Activated CD4-positive, alpha-beta memory T cell treated with anti-CD3 and anti-CD28 coated beads for 36 hours (primary cell): Measurements from ENCODE around the gene OOEP. TPM values are rescaled to one million over a fixed set of nuclear protein-coding genes. Genes with fewer than 3 reads are reported as not detected.

Experiments used
- CTCF ChIA-PET: fragments of 350-600 bp; sonication (Branson Sonifier 250); formaldehyde crosslinking; loops from one replicate; lab custom pipeline; 2021; ENCODE audit warnings: antibody characterized with exemption, inconsistent platforms; lab: Charles Lee
- POLR2A ChIA-PET: fragments of 350-600 bp; sonication (Branson Sonifier 250); formaldehyde crosslinking; loops from one replicate; lab custom pipeline; 2021; ENCODE audit warnings: antibody characterized with exemption; lab: Charles Lee
- DNase-seq: peaks from one replicate; pipeline ENCODE4 v3.0.0-alpha.2; 2020
- H3K27ac Mint-ChIP-seq: one replicate; pipeline ENCODE4 v1.8.0; 2021; ENCODE audit warnings: mixed read lengths
- H3K27me3 Mint-ChIP-seq: one replicate; pipeline ENCODE4 v1.8.0; 2021; ENCODE audit warnings: mixed read lengths
- H3K36me3 Mint-ChIP-seq: one replicate; pipeline ENCODE4 v1.8.0; 2021; ENCODE audit warnings: mixed read lengths
- H3K4me1 Mint-ChIP-seq: one replicate; pipeline ENCODE4 v1.8.0; 2021; ENCODE audit warnings: low read depth, mixed read lengths
- H3K4me3 Mint-ChIP-seq: one replicate; pipeline ENCODE4 v1.8.0; 2021; ENCODE audit warnings: mild to moderate bottlenecking, mixed read lengths
- H3K9me3 Mint-ChIP-seq: one replicate; pipeline ENCODE4 v1.8.0; 2021; ENCODE audit warnings: mixed read lengths
- intact Hi-C: fragments of 100-400 bp; cut with micrococcal nuclease; formaldehyde crosslinking; loops from one replicate; pipeline ENCODE4 v1.15.1; 2023
- total RNA-seq, 2 experiments: library from RNA; stranded (reverse); gene quantifications; one replicate each; pipeline ENCODE4 v1.2.3, GENCODE V29; 2021

OOEP gene
- total RNA-seq, 2 experiments from 2014 or later = 0.45 TPM; not detected in 1

DNA sequence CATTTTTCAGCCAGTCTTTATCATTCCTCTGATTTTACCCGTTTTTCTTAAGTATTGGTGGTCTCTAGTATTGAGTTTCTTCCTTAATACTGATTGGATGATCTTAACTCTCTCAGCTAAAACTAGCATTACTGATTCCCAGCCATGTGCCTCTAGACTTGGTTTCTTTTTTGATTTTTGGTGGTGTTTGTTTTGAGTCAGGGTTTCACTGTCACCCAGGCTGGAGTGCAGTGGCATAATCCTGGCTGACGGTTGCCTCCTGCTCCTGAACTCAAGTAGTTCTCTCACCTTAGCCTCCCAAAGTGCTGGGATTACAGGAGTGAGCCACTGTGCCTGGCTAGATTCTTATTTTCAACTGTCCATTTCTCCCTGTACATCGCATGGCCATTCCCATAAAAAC lies 40.5 kb downstream of the OOEP start:
- Mint-ChIP-seq H3K4me3 (no peak overlapping the region), H3K27me3 (peaks cover 8% of the 10 kb centered on the region), H3K4me1 (peaks cover 7% of the 10 kb centered on the region), H3K9me3 (no peaks in the 10 kb centered on the region), H3K27ac (no peak overlapping the region), H3K36me3 (no peaks in the 10 kb centered on the region)
- intact Hi-C loops = loop anchor here (5.0 kb wide), 2 partner anchors 67 to 147 kb away; partner anchors contain the start of gene KHDC1
- ChIA-PET CTCF (interaction anchor here (0.6 to 5.3 kb wide), 9 partner anchors 20 to 916 kb away, joined by 3 to 44 read pairs (median 4); no protein-coding TSS in a partner anchor), POLR2A (interaction anchor here (0.7 kb wide), 1 partner anchor 20 kb away, joined by 3 read pairs; no protein-coding TSS in a partner anchor)
- peak; percentile 30 for DNase-seq

DNA sequence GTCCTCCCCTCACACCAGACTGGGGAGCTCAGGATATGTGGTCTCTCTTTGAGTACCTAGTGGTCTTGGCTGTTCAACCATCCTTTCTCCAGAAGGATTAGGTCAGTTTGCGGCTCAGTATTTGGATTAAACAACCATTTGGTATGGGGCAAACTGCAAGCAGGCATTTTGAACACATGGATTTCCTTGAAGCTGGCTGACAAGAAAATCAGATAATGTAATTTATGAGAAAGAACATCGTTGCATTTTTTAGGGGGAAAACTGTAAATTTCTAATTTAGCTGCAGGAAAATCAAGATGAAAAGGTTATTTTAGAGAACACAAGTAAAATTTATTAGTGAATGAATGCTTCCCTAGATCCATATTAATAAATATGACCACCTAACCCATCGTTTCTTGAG lies 40.9 kb downstream of the OOEP start:
- ChIA-PET POLR2A (interaction anchor here (0.7 kb wide), 1 partner anchor 20 kb away, joined by 3 read pairs; no protein-coding TSS in a partner anchor), CTCF (interaction anchor here (0.6 to 5.3 kb wide), 13 partner anchors 19 to 1240 kb away, joined by 3 to 44 read pairs (median 3); no protein-coding TSS in a partner anchor)
- intact Hi-C loops = loop anchor here (5.0 kb wide), 2 partner anchors 66 to 146 kb away; partner anchors contain the start of gene KHDC1
- no peak for DNase-seq
- no peak overlapping the region for H3K4me3 Mint-ChIP-seq
- peaks cover 8% of the 10 kb centered on the region for H3K27me3 Mint-ChIP-seq
- no peaks in the 10 kb centered on the region for H3K9me3 Mint-ChIP-seq
- peaks cover 7% of the 10 kb centered on the region for H3K4me1 Mint-ChIP-seq
- no peaks in the 10 kb centered on the region for H3K36me3 Mint-ChIP-seq
- H3K27ac Mint-ChIP-seq = no peak overlapping the region

DNA sequence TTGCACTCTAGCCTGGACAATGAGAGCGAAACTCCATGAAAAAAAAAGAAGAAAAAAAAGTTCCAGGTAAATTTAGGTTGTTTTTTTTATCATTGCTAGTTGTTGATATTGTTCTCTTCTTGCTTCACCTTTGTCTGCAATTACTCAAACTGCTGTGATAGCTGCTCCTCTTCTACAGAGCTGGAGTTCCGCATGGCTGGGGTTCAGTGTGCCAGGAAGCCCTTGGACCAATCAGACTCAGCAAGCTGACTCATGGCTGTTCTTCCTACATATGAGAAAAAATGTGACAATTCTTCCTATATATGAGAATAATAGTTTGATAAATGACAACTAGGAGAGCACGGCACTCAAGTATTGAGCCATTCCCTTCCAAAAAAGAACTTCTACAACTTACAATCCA lies 44.0 kb downstream of the OOEP start:
- CTCF ChIA-PET = interaction anchor here (0.7 to 5.3 kb wide), 7 partner anchors 36 to 913 kb away, joined by 3 to 44 read pairs (median 8); no protein-coding TSS in a partner anchor
- Mint-ChIP-seq H3K9me3 (no peaks in the 10 kb centered on the region), H3K4me1 (peaks cover 7% of the 10 kb centered on the region), H3K36me3 (no peaks in the 10 kb centered on the region), H3K27ac (no peak overlapping the region), H3K4me3 (no peak overlapping the region), H3K27me3 (peaks cover 8% of the 10 kb centered on the region)
- intact Hi-C loops = loop anchor here (1.0 to 5.0 kb wide), 5 partner anchors 40 to 913 kb away; partner anchors contain the start of gene KHDC1
- no peak for DNase-seq
- POLR2A ChIA-PET = no interaction called here

DNA sequence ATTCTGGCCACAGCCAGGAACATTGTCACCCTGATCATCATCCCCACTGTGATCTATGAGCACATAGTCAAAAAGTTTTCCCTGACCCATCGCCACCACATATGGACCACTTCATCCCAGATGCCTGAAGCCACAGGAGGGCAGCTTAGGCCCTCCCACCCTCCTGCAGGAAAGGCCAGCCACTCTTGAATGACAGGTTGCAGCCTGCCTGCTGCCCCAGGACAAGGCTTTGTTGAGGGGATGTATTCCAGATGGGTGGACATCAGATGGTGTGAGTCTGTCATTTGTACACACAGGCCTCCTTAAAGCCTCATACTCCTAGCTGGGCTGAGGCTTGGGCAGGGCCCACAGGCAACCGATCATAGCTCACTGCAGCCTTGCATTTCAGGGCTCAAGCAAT lies 46.4 kb downstream of the OOEP start:
- intact Hi-C loops = no loop called here
- Mint-ChIP-seq H3K27ac (no peak overlapping the region), H3K36me3 (no peaks in the 10 kb centered on the region), H3K4me1 (no peaks in the 10 kb centered on the region), H3K27me3 (peaks cover 3% of the 10 kb centered on the region), H3K4me3 (no peak overlapping the region), H3K9me3 (peaks cover under 1% of the 10 kb centered on the region)
- CTCF ChIA-PET = interaction anchor here (1.7 kb wide), 1 partner anchor 38 kb away, joined by 4 read pairs; no protein-coding TSS in a partner anchor
- DNase-seq = no peak
- POLR2A ChIA-PET = no interaction called here

Other genes starting within 250 kb of the OOEP start
- not detected for gene KHDC1L, start 144.4 kb downstream of the OOEP start, total RNA-seq
- gene KHDC1, start 106.7 kb downstream of the OOEP start, total RNA-seq = 1 to 10 TPM; 4.0 to 4.6 TPM
- gene DPPA5, start 15.6 kb downstream of the OOEP start, total RNA-seq = not detected
- not detected for gene KHDC3L, start 7.2 kb downstream of the OOEP start, total RNA-seq
- under 1 TPM; 0.15 to 0.29 TPM for gene DDX43, start 24.9 kb upstream of the OOEP start, total RNA-seq
- 10 to 100 TPM; 37.2 to 38.4 TPM for gene CGAS, start 82.4 kb upstream of the OOEP start, total RNA-seq
- 10 to 100 TPM; 40.7 to 47.7 TPM for gene MTO1, start 91.8 kb upstream of the OOEP start, total RNA-seq
- over 10,000 TPM; 16,691 to 17,144 TPM for gene EEF1A1, start 151.1 kb upstream of the OOEP start, total RNA-seq